GM18870 (cell line): ENCODE data around the gene PSMG3.

Experiments used
- ATAC-seq: cut with Tn5 transposase; IDR thresholded peaks from one replicate; pipeline ENCODE4 v1.9.1; 2021; ENCODE audit warnings: moderate library complexity; ENCODE audit not compliant: unreplicated experiment

Gene PSMG3

GRCh38 chr7:1569833-1570632 lies at the start of gene PSMG3:
Gene PSMG3 (minus strand): TSS chr7:1570032. CDS start chr7:1569339, 693 bp downstream.
- ATAC-seq, result peak; percentile 45

GRCh38 chr7:1618475-1618874 lies 48.6 kb upstream of the PSMG3 start:
- no peak for ATAC-seq

GRCh38 chr7:1617957-1618356 lies 48.1 kb upstream of the PSMG3 start:
- ATAC-seq, result no peak

GRCh38 chr7:1616741-1617140 lies 46.9 kb upstream of the PSMG3 start:
- no peak for ATAC-seq

- no peak for ATAC-seq
Measured at GRCh38 chr7:1611708-1612241, 41.9 kb upstream of the PSMG3 start.

- no peak for ATAC-seq
Measured at GRCh38 chr7:1610678-1611302, 41.0 kb upstream of the PSMG3 start.

- no peak for ATAC-seq
Measured at GRCh38 chr7:1610013-1610677, 40.3 kb upstream of the PSMG3 start.

GRCh38 chr7:1609023-1609422 lies 39.2 kb upstream of the PSMG3 start:
- no peak for ATAC-seq

- no peak for ATAC-seq
Measured at GRCh38 chr7:1608318-1608717, 38.5 kb upstream of the PSMG3 start.

- no peak for ATAC-seq
Measured at GRCh38 chr7:1607696-1608095, 37.9 kb upstream of the PSMG3 start.

- ATAC-seq, result no peak
Measured at GRCh38 chr7:1607001-1607400, 37.2 kb upstream of the PSMG3 start.

GRCh38 chr7:1604383-1604782 lies 34.6 kb upstream of the PSMG3 start:
- no peak for ATAC-seq

- ATAC-seq, result no peak
Measured at GRCh38 chr7:1603346-1604225, 33.8 kb upstream of the PSMG3 start.

GRCh38 chr7:1602386-1602785 lies 32.6 kb upstream of the PSMG3 start:
- ATAC-seq, result no peak

GRCh38 chr7:1601956-1602355 lies 32.1 kb upstream of the PSMG3 start:
- no peak for ATAC-seq

- no peak for ATAC-seq
Measured at GRCh38 chr7:1599640-1600395, 30.0 kb upstream of the PSMG3 start.

- ATAC-seq, result no peak
Measured at GRCh38 chr7:1598961-1599639, 29.3 kb upstream of the PSMG3 start.

GRCh38 chr7:1598286-1598685 lies 28.5 kb upstream of the PSMG3 start:
- no peak for ATAC-seq

GRCh38 chr7:1597791-1598190 lies 28.0 kb upstream of the PSMG3 start:
- no peak for ATAC-seq
